HepG2 (cell line): ENCODE measurements around the gene PAQR6. TPM values are rescaled to one million over a fixed set of nuclear protein-coding genes. Genes with fewer than 3 reads are reported as not detected.

Experiments used
- AGO1 ChIP-seq: fragments of 200-400 bp; formaldehyde crosslinking; IDR thresholded peaks from 2 replicates; pipeline ENCODE4 v1.6.1; 2017; ENCODE audit warnings: mild to moderate bottlenecking, low read depth, low read length, moderate library complexity; ENCODE audit not compliant: poor library complexity, severe bottlenecking
- ATM ChIP-seq: fragments of 450-650 bp; IDR thresholded peaks from 2 replicates; pipeline ENCODE4 v1.7.1; 2017; ENCODE audit warnings: mild to moderate bottlenecking, borderline replicate concordance
- CENPX ChIP-seq: sonication (generic); formaldehyde crosslinking; IDR thresholded peaks from 2 replicates; pipeline ENCODE4 v1.9.0; 2021; ENCODE audit warnings: mild to moderate bottlenecking, missing genetic modification reagents, moderate library complexity
- ELF1 ChIP-seq: sonication (generic); formaldehyde crosslinking; IDR thresholded peaks from 2 replicates; pipeline ENCODE4 v1.4.0; 2020; ENCODE audit warnings: missing genetic modification reagents
- GATAD2A ChIP-seq: IDR thresholded peaks from 2 replicates; pipeline ENCODE4 v1.6.1; 2016
- GPN1 ChIP-seq: sonication (generic); formaldehyde crosslinking; IDR thresholded peaks from 2 replicates; pipeline ENCODE4 v1.5.1; 2020; ENCODE audit warnings: missing genetic modification reagents, borderline replicate concordance
- HDAC6 ChIP-seq: fragments of 200-600 bp; sonication (generic); IDR thresholded peaks from 2 replicates; pipeline ENCODE4 v1.7.0; 2017; ENCODE audit warnings: mild to moderate bottlenecking, antibody characterized with exemption, low read length, low read depth
- HMG20A ChIP-seq: IDR thresholded peaks from 2 replicates; pipeline ENCODE4 v1.6.1; 2016; ENCODE audit warnings: borderline replicate concordance
- HOXA3 ChIP-seq: sonication (generic); formaldehyde crosslinking; IDR thresholded peaks from 2 replicates; pipeline ENCODE4 v1.5.0; 2020; ENCODE audit warnings: missing genetic modification reagents
- KLF16 ChIP-seq, 2 experiments: sonication (generic) in 1 of 2; formaldehyde crosslinking in 1 of 2; IDR thresholded peaks; 2 replicates each; pipeline versions ENCODE4 v1.6.1 to v1.8.0; 2016 to 2023; ENCODE audit warnings: missing genetic modification reagents in 2 of 2, missing compliant biosample characterization in 1 of 2
- MIER3 ChIP-seq: IDR thresholded peaks from 2 replicates; pipeline ENCODE4 v1.6.1; 2016; ENCODE audit warnings: missing compliant biosample characterization, borderline replicate concordance
- REL ChIP-seq: sonication (generic); formaldehyde crosslinking; conservative IDR thresholded peaks from 2 replicates; pipeline ENCODE4 v1.8.0; 2022; ENCODE audit warnings: mild to moderate bottlenecking, missing genetic modification reagents, moderate library complexity
- SP1 ChIP-seq, 2 experiments: fragments of 450-650 bp in 1 of 2; sonication (generic) in 1 of 2; formaldehyde crosslinking in 1 of 2; IDR thresholded peaks; 2 replicates each; pipeline versions ENCODE4 v1.4.0 to v1.6.1; 2016 to 2020; ENCODE audit warnings: missing genetic modification reagents in 1 of 2
- SP140L ChIP-seq: sonication (generic); formaldehyde crosslinking; IDR thresholded peaks from 2 replicates; pipeline ENCODE4 v1.4.0; 2020; ENCODE audit warnings: missing genetic modification reagents, borderline replicate concordance
- U2AF2 ChIP-seq: fragments of 200-400 bp; formaldehyde crosslinking; IDR thresholded peaks from 2 replicates; pipeline ENCODE4 v1.6.1; 2017; ENCODE audit warnings: low read depth, mild to moderate bottlenecking, low read length
- ZIK1 ChIP-seq: sonication (generic); formaldehyde crosslinking; IDR thresholded peaks from 2 replicates; pipeline ENCODE4 v1.5.0; 2020; ENCODE audit warnings: mild to moderate bottlenecking, low read depth, missing genetic modification reagents, borderline replicate concordance
- ZNF251 ChIP-seq: sonication (generic); formaldehyde crosslinking; IDR thresholded peaks from 2 replicates; pipeline ENCODE4 v1.9.0; 2021; ENCODE audit warnings: mild to moderate bottlenecking, missing genetic modification reagents
- ZNF256 ChIP-seq: sonication (generic); formaldehyde crosslinking; conservative IDR thresholded peaks from 2 replicates; pipeline ENCODE4 v1.4.0; 2020; ENCODE audit warnings: missing genetic modification reagents
- ZNF333 ChIP-seq: sonication (generic); formaldehyde crosslinking; IDR thresholded peaks from 2 replicates; pipeline ENCODE4 v1.4.0; 2020; ENCODE audit warnings: mild to moderate bottlenecking, missing genetic modification reagents, borderline replicate concordance
- ZNF484 ChIP-seq: sonication (generic); formaldehyde crosslinking; IDR thresholded peaks from 2 replicates; pipeline ENCODE4 v1.5.1; 2020; ENCODE audit warnings: mild to moderate bottlenecking, low read depth, missing genetic modification reagents, borderline replicate concordance
- ZNF652 ChIP-seq: IDR thresholded peaks from 2 replicates; pipeline ENCODE4 v1.6.1; 2016; ENCODE audit warnings: low read depth, borderline replicate concordance
- ZNF674 ChIP-seq: sonication (generic); formaldehyde crosslinking; IDR thresholded peaks from 2 replicates; pipeline ENCODE4 v1.5.0; 2020; ENCODE audit warnings: low read depth, mild to moderate bottlenecking, missing genetic modification reagents
- ZNF878 ChIP-seq: sonication (generic); formaldehyde crosslinking; IDR thresholded peaks from 2 replicates; pipeline ENCODE4 v1.8.1; 2023; ENCODE audit warnings: mild to moderate bottlenecking, missing genetic modification reagents, moderate library complexity
- polyA plus RNA-seq, 8 experiments: library from polyadenylated mRNA; depleted of rRNA in 3 of 8; stranded (reverse) in 7 of 8; unstranded in 1 of 8; fragments of >200 nt; fragmentation: Illumina TruSeq in 4 of 8; extraction: Trizol in 4 of 8; gene quantifications; 2 replicates each; pipeline versions ENCODE4 v1.2.1 to v1.2.3, GENCODE V29; 2011 to 2016; ENCODE audit warnings: low read depth in 4 of 8, missing spikeins in 1 of 8, mixed read lengths in 1 of 8; ENCODE audit not compliant: insufficient read depth in 1 of 8
- total RNA-seq, 5 experiments: library from RNA; depleted of rRNA; stranded (reverse); fragments of >200 nt; fragmentation: Illumina TruSeq; extraction: Trizol; gene quantifications; 2 replicates each; pipeline ENCODE4 v1.2.3, GENCODE V29; 2016; ENCODE audit warnings: low read depth in 1 of 5
- TF ChIP-seq, protein P1 (sequence below): sonication (generic); formaldehyde crosslinking; IDR thresholded peaks from 2 replicates; pipeline ENCODE4 v1.8.0; 2022; ENCODE audit warnings: mild to moderate bottlenecking, missing genetic modification reagents, moderate library complexity
- TF ChIP-seq, protein P2 (sequence below): sonication (generic); formaldehyde crosslinking; IDR thresholded peaks from 2 replicates; pipeline ENCODE4 v1.9.0; 2021; ENCODE audit warnings: missing genetic modification reagents, mild to moderate bottlenecking, borderline replicate concordance
- TF ChIP-seq, protein P3 (sequence below): sonication (generic); formaldehyde crosslinking; IDR thresholded peaks from 2 replicates; pipeline ENCODE4 v1.5.0; 2020; ENCODE audit warnings: missing genetic modification reagents

The PAQR6 gene
- total and polyA plus RNA-seq, 2 of the 13 experiments (the other 11 are each of a cell fraction or from before 2014, with no cell fraction given): 0.82 to 1.4 TPM

DNA sequence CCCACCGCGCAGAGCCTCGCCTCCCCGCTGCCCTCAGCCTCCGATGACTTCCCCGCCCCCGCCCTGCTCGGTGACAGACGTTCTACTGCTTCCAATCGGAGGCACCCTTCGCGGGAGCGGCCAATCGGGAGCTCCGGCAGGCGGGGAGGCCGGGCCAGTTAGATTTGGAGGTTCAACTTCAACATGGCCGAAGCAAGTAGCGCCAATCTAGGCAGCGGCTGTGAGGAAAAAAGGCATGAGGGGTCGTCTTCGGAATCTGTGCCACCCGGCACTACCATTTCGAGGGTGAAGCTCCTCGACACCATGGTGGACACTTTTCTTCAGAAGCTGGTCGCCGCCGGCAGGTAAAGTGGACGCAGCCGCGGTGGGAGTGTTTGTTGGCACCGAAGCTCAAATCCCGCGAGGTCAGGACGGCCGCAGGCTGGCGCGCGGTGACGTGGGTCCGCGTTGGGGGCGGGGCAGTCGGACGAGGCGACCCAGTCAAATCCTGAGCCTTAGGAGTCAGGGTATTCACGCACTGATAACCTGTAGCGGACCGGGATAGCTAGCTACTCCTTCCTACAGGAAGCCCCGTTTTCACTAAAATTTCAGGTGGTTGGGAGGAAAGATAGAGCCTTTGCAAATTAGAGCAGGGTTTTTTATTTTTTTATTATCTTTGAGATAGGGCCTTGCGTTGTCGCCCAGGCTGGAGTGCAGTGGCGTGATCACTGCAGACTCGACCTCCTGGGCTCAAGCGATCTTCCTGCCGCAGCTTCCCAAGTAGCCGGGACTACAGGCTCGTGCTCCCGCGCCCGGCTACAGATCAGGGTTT is 34.8 kb downstream of the PAQR6 start, which contains the start of gene PMF1 (continued):
- no peak for TF ChIP-seq HDAC6
- 0 out of 2 replicates have a peak, but pooled peaks have one; percentile 73 for TF ChIP-seq ZNF878 (CRISPR knock-in tag)
- peak; percentile 18; the same call in 1 of the 2 replicates for TF ChIP-seq GATAD2A (CRISPR knock-in tag)
- TF ChIP-seq, protein P1, sequence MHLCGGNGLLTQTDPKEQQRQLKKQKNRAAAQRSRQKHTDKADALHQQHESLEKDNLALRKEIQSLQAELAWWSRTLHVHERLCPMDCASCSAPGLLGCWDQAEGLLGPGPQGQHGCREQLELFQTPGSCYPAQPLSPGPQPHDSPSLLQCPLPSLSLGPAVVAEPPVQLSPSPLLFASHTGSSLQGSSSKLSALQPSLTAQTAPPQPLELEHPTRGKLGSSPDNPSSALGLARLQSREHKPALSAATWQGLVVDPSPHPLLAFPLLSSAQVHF (CRISPR knock-in tag): peak; percentile 39; the same call in 1 of the 2 replicates
- TF ChIP-seq KLF16 (CRISPR knock-in tag; IDR thresholded peaks at IDR 0.05): peak in 1 of 2 experiments; percentile 77; a peak in 2 of 4 replicates
- TF ChIP-seq ZNF251 (CRISPR knock-in tag): no peak
- TF ChIP-seq HOXA3 (CRISPR knock-in tag): peak; percentile 96
- TF ChIP-seq REL: 0 out of 2 replicates have a peak, but pooled peaks have one; percentile 32
- no peak for TF ChIP-seq U2AF2
- TF ChIP-seq ZNF256: no peak
- TF ChIP-seq, protein P2, sequence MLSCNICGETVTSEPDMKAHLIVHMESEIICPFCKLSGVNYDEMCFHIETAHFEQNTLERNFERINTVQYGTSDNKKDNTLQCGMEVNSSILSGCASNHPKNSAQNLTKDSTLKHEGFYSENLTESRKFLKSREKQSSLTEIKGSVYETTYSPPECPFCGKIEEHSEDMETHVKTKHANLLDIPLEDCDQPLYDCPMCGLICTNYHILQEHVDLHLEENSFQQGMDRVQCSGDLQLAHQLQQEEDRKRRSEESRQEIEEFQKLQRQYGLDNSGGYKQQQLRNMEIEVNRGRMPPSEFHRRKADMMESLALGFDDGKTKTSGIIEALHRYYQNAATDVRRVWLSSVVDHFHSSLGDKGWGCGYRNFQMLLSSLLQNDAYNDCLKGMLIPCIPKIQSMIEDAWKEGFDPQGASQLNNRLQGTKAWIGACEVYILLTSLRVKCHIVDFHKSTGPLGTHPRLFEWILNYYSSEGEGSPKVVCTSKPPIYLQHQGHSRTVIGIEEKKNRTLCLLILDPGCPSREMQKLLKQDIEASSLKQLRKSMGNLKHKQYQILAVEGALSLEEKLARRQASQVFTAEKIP (CRISPR knock-in tag): no peak
- no peak for TF ChIP-seq CENPX
- TF ChIP-seq SP1 (IDR thresholded peaks at IDR 0.05): no peak
- peak; percentile 79 for TF ChIP-seq SP1 (CRISPR knock-in tag; IDR thresholded peaks at IDR 0.05)
- TF ChIP-seq, protein P3, sequence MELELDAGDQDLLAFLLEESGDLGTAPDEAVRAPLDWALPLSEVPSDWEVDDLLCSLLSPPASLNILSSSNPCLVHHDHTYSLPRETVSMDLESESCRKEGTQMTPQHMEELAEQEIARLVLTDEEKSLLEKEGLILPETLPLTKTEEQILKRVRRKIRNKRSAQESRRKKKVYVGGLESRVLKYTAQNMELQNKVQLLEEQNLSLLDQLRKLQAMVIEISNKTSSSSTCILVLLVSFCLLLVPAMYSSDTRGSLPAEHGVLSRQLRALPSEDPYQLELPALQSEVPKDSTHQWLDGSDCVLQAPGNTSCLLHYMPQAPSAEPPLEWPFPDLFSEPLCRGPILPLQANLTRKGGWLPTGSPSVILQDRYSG (CRISPR knock-in tag): no peak
- no peak for TF ChIP-seq ATM
- no peak for TF ChIP-seq ZIK1 (CRISPR knock-in tag)
- TF ChIP-seq ELF1 (CRISPR knock-in tag): peak; percentile 54; the same call in 1 of the 2 replicates
- no peak for TF ChIP-seq MIER3 (CRISPR knock-in tag)
- no peak for TF ChIP-seq ZNF333
- peak; percentile 86 for TF ChIP-seq AGO1
- TF ChIP-seq ZNF484: no peak
- TF ChIP-seq GPN1 (CRISPR knock-in tag): no peak
- TF ChIP-seq ZNF652 (CRISPR knock-in tag): no peak
- no peak for TF ChIP-seq SP140L (CRISPR knock-in tag)
- no peak for TF ChIP-seq HMG20A (CRISPR knock-in tag)
- no peak for TF ChIP-seq ZNF674 (CRISPR knock-in tag)
